Measurements from ENCODE around the gene NRK.
"Not testable (repeated sequence)": the region's sequence is repeated elsewhere in the genome, so short reads cannot be mapped to it uniquely, and the experiment has no call there.

NRK gene

GRCh38 chrX:105822138-105823091, at the start of gene NRK:
Gene NRK (plus strand): TSS chrX:105822539. CDS start chrX:105822846, 307 bp downstream.
- no peaks in the 10 kb centered on the region for H3K9me3 Mint-ChIP-seq
- H3K27me3 Mint-ChIP-seq = peaks cover 25% of the 10 kb centered on the region
- H3K36me3 Mint-ChIP-seq = no peaks in the 10 kb centered on the region
- DNase-seq = no peak
- no peak within 1 kb of the TSS for H3K4me3 Mint-ChIP-seq
- CTCF ChIA-PET = no interaction called here
- H3K27ac Mint-ChIP-seq = no peak within 1 kb of the TSS
- H3K4me1 Mint-ChIP-seq = no peaks in the 10 kb centered on the region

- no peaks in the 10 kb centered on the region for H3K9me3 Mint-ChIP-seq
- no peak overlapping the region for H3K27ac Mint-ChIP-seq
- no peaks in the 10 kb centered on the region for H3K4me1 Mint-ChIP-seq
- CTCF ChIA-PET = no interaction called here
- no peaks in the 10 kb centered on the region for H3K36me3 Mint-ChIP-seq
- no peaks in the 10 kb centered on the region for H3K27me3 Mint-ChIP-seq
- DNase-seq = no peak
- no peak overlapping the region for H3K4me3 Mint-ChIP-seq
These were observed 48.5 kb upstream of the NRK start for GRCh38 chrX:105773801-105774200.

GRCh38 chrX:105775679-105776078, 46.7 kb upstream of the NRK start:
- H3K36me3 Mint-ChIP-seq = no peaks in the 10 kb centered on the region
- no peak overlapping the region for H3K27ac Mint-ChIP-seq
- DNase-seq = no peak
- no peaks in the 10 kb centered on the region for H3K27me3 Mint-ChIP-seq
- H3K9me3 Mint-ChIP-seq = no peaks in the 10 kb centered on the region
- no peak overlapping the region for H3K4me3 Mint-ChIP-seq
- H3K4me1 Mint-ChIP-seq = no peaks in the 10 kb centered on the region
- CTCF ChIA-PET = no interaction called here

- H3K4me3 Mint-ChIP-seq = no peak overlapping the region
- CTCF ChIA-PET = no interaction called here
- no peaks in the 10 kb centered on the region for H3K27me3 Mint-ChIP-seq
- DNase-seq = no peak
- H3K4me1 Mint-ChIP-seq = no peaks in the 10 kb centered on the region
- H3K27ac Mint-ChIP-seq = no peak overlapping the region
- no peaks in the 10 kb centered on the region for H3K9me3 Mint-ChIP-seq
- no peaks in the 10 kb centered on the region for H3K36me3 Mint-ChIP-seq
These were observed 40.5 kb upstream of the NRK start for GRCh38 chrX:105781804-105782203.

GRCh38 chrX:105796877-105797276, 25.5 kb upstream of the NRK start:
- H3K36me3 Mint-ChIP-seq, H3K27me3 Mint-ChIP-seq, DNase-seq, H3K9me3 Mint-ChIP-seq, H3K4me1 Mint-ChIP-seq, H3K27ac Mint-ChIP-seq, CTCF ChIA-PET, H3K4me3 Mint-ChIP-seq: not testable (repeated sequence)

GRCh38 chrX:105803891-105804290, 18.4 kb upstream of the NRK start:
- no peaks in the 10 kb centered on the region for H3K36me3 Mint-ChIP-seq

GRCh38 chrX:105805655-105806054, 16.7 kb upstream of the NRK start:
- CTCF ChIA-PET, H3K4me3 Mint-ChIP-seq, H3K9me3 Mint-ChIP-seq, H3K4me1 Mint-ChIP-seq, H3K27me3 Mint-ChIP-seq, H3K27ac Mint-ChIP-seq, H3K36me3 Mint-ChIP-seq, DNase-seq: not testable (repeated sequence)

More at GRCh38 chrX:105803891-105804290, 18.4 kb upstream of the NRK start:
- CTCF ChIA-PET = no interaction called here
- Mint-ChIP-seq H3K27ac (no peak overlapping the region), H3K9me3 (peaks cover 4% of the 10 kb centered on the region), H3K27me3 (no peaks in the 10 kb centered on the region), H3K4me1 (no peaks in the 10 kb centered on the region), H3K4me3 (no peak overlapping the region)
- no peak for DNase-seq

- no peaks in the 10 kb centered on the region for H3K9me3 Mint-ChIP-seq
- no peak overlapping the region for H3K27ac Mint-ChIP-seq
- no peaks in the 10 kb centered on the region for H3K36me3 Mint-ChIP-seq
- CTCF ChIA-PET = no interaction called here
- no peak for DNase-seq
- H3K4me3 Mint-ChIP-seq = no peak overlapping the region
- H3K4me1 Mint-ChIP-seq = no peaks in the 10 kb centered on the region
- H3K27me3 Mint-ChIP-seq = peaks cover 7% of the 10 kb centered on the region
These were observed 5.8 kb upstream of the NRK start for GRCh38 chrX:105816517-105816916.

- Mint-ChIP-seq H3K36me3 (no peaks in the 10 kb centered on the region), H3K9me3 (no peaks in the 10 kb centered on the region), H3K4me1 (no peaks in the 10 kb centered on the region), H3K27ac (no peak overlapping the region), H3K27me3 (peaks cover 25% of the 10 kb centered on the region), H3K4me3 (no peak overlapping the region)
- no peak for DNase-seq
- CTCF ChIA-PET = interaction anchor here (0.6 kb wide), 1 partner anchor 57 kb away, joined by 3 read pairs; no protein-coding TSS in a partner anchor
These were observed 2.1 kb upstream of the NRK start for GRCh38 chrX:105820247-105820646.

GRCh38 chrX:105821471-105822121, 743 bp upstream of the NRK start:
- H3K4me1 Mint-ChIP-seq = no peaks in the 10 kb centered on the region
- peaks cover 25% of the 10 kb centered on the region for H3K27me3 Mint-ChIP-seq
- CTCF ChIA-PET = no interaction called here
- H3K36me3 Mint-ChIP-seq = no peaks in the 10 kb centered on the region
- H3K27ac Mint-ChIP-seq = no peak overlapping the region
- H3K9me3 Mint-ChIP-seq = no peaks in the 10 kb centered on the region
- DNase-seq = no peak
- no peak overlapping the region for H3K4me3 Mint-ChIP-seq

- H3K4me3 Mint-ChIP-seq = no peak overlapping the region
- peaks cover 25% of the 10 kb centered on the region for H3K27me3 Mint-ChIP-seq
- CTCF ChIA-PET = no interaction called here
- no peaks in the 10 kb centered on the region for H3K4me1 Mint-ChIP-seq
- H3K9me3 Mint-ChIP-seq = no peaks in the 10 kb centered on the region
- H3K36me3 Mint-ChIP-seq = no peaks in the 10 kb centered on the region
- DNase-seq = no peak
- H3K27ac Mint-ChIP-seq = no peak overlapping the region
These were observed 735 bp downstream of the NRK start for GRCh38 chrX:105823092-105823455.

- H3K4me3 Mint-ChIP-seq = no peak overlapping the region
- H3K9me3 Mint-ChIP-seq = no peaks in the 10 kb centered on the region
- CTCF ChIA-PET = no interaction called here
- H3K27ac Mint-ChIP-seq = no peak overlapping the region
- H3K4me1 Mint-ChIP-seq = no peaks in the 10 kb centered on the region
- DNase-seq = no peak
- no peaks in the 10 kb centered on the region for H3K27me3 Mint-ChIP-seq
- no peaks in the 10 kb centered on the region for H3K36me3 Mint-ChIP-seq
These were observed 6.7 kb downstream of the NRK start for GRCh38 chrX:105829011-105829410.

- H3K4me1 Mint-ChIP-seq = no peaks in the 10 kb centered on the region
- no peaks in the 10 kb centered on the region for H3K9me3 Mint-ChIP-seq
- no peak overlapping the region for H3K4me3 Mint-ChIP-seq
- no peak for DNase-seq
- H3K27me3 Mint-ChIP-seq = no peaks in the 10 kb centered on the region
- no peak overlapping the region for H3K27ac Mint-ChIP-seq
- CTCF ChIA-PET = no interaction called here
- H3K36me3 Mint-ChIP-seq = no peaks in the 10 kb centered on the region
These were observed 14.9 kb downstream of the NRK start for GRCh38 chrX:105837232-105837631.

GRCh38 chrX:105845631-105846030, 23.3 kb downstream of the NRK start:
- CTCF ChIA-PET = no interaction called here
- no peaks in the 10 kb centered on the region for H3K4me1 Mint-ChIP-seq
- H3K36me3 Mint-ChIP-seq = no peaks in the 10 kb centered on the region
- no peak overlapping the region for H3K27ac Mint-ChIP-seq
- no peak overlapping the region for H3K4me3 Mint-ChIP-seq
- H3K27me3 Mint-ChIP-seq = no peaks in the 10 kb centered on the region
- H3K9me3 Mint-ChIP-seq = no peaks in the 10 kb centered on the region
- DNase-seq = no peak

- H3K4me3 Mint-ChIP-seq, CTCF ChIA-PET, H3K27me3 Mint-ChIP-seq, H3K4me1 Mint-ChIP-seq, DNase-seq, H3K36me3 Mint-ChIP-seq, H3K9me3 Mint-ChIP-seq, H3K27ac Mint-ChIP-seq: not testable (repeated sequence)
These were observed 27.8 kb downstream of the NRK start for GRCh38 chrX:105850100-105850499.

Measured in activated naive CD4-positive, alpha-beta T cell treated with anti-CD3 and anti-CD28 coated beads, Interleukin-2, amount 10 ng/mL, durations not matched to agents 7 days and 5 days (primary cell).